NCI-H2081 treated with DMSO at 0.1 percent for 48 hours (cell line): ENCODE data around the gene GADD45G.

Experiments
- DNase-seq: peaks from one replicate; lab custom pipeline; 2025; lab: John Stamatoyannopoulos, UW

The GADD45G gene

GRCh38 chr9:89592963-89593726, 11.7 kb upstream of the GADD45G start:
- DNase-seq: no peak

- DNase-seq: no peak
These were observed 10.9 kb upstream of the GADD45G start for GRCh38 chr9:89593727-89594427.

GRCh38 chr9:89594811-89595550, 9.8 kb upstream of the GADD45G start:
- DNase-seq: no peak

- no peak for DNase-seq
These were observed 9.2 kb upstream of the GADD45G start for GRCh38 chr9:89595646-89596045.

GRCh38 chr9:89596937-89597555, 7.8 kb upstream of the GADD45G start:
- DNase-seq: no peak

- no peak for DNase-seq
These were observed 7.0 kb upstream of the GADD45G start for GRCh38 chr9:89597711-89598362.

- no peak for DNase-seq
These were observed 6.5 kb upstream of the GADD45G start for GRCh38 chr9:89598363-89598713.

GRCh38 chr9:89598926-89599325, 5.9 kb upstream of the GADD45G start:
- DNase-seq: no peak

- no peak for DNase-seq
These were observed 4.0 kb upstream of the GADD45G start for GRCh38 chr9:89600831-89601230.

GRCh38 chr9:89601306-89601705, 3.5 kb upstream of the GADD45G start:
- DNase-seq: no peak

GRCh38 chr9:89601856-89602562, 2.8 kb upstream of the GADD45G start:
- no peak for DNase-seq

- DNase-seq: peak; percentile 79
These were observed 1.6 kb upstream of the GADD45G start for GRCh38 chr9:89602978-89603766.

GRCh38 chr9:89603767-89604665, 796 bp upstream of the GADD45G start:
- DNase-seq: peak; percentile 55

GRCh38 chr9:89605465-89606048, 745 bp downstream of the GADD45G start:
- DNase-seq: no peak

GRCh38 chr9:89606049-89606623, 1.3 kb downstream of the GADD45G start:
- no peak for DNase-seq

- DNase-seq: no peak
These were observed 2.0 kb downstream of the GADD45G start for GRCh38 chr9:89606624-89607311.

GRCh38 chr9:89608641-89609335, 4.0 kb downstream of the GADD45G start:
- DNase-seq: no peak
